A549 (cell line): ENCODE measurements around the gene KDM4D. TPM values are rescaled to one million over a fixed set of nuclear protein-coding genes. Genes with fewer than 3 reads are reported as not detected.

Source experiments
- ATAC-seq, 2 experiments: fragments of 200-7000 bp in 1 of 2; fragments of >200 bp in 1 of 2; cut with Nextera tagmentation in 1 of 2; cut with Tn5 transposase in 1 of 2; 3 replicates each; pipeline versions ENCODE4 v1.8.0 to v1.9.1; 2018 to 2020; ENCODE audit warnings: mild to moderate bottlenecking in 1 of 2, moderate library complexity in 1 of 2
- CTCF ChIA-PET: fragments of 300-600 bp; sonication (Branson Sonifier 250); formaldehyde crosslinking; extraction: SDS; loops from one replicate; lab custom pipeline; 2021; ENCODE audit warnings: antibody characterized with exemption, inconsistent platforms; lab: Yijun Ruan, JAX
- POLR2A ChIA-PET: fragments of 350-600 bp; formaldehyde crosslinking; extraction: SDS; loops from one replicate; lab custom pipeline; 2021; ENCODE audit warnings: antibody characterized with exemption, inconsistent platforms; lab: Yijun Ruan, JAX
- DNase-seq, 2 experiments: peaks; one replicate each; pipeline versions ENCODE4 v3.0.0 to v3.0.0-alpha.2; 2011 to 2016; ENCODE audit warnings: low read depth in 1 of 2, low spot score in 1 of 2
- FAIRE-seq: peaks from 2 replicates; lab custom pipeline; 2011; peaks lifted over from hg19 to GRCh38; lab: Jason Lieb, UNC
- H3K27ac ChIP-seq, 2 experiments: fragments of >200 bp; sonication (Bioruptor Twin); formaldehyde crosslinking; 3 replicates each; pipeline ENCODE4 v1.5.1; 2016 to 2017
- H3K4me1 ChIP-seq: fragments of >200 bp; sonication (Bioruptor Twin); formaldehyde crosslinking; 3 replicates; pipeline ENCODE4 v1.6.1; 2016
- H3K4me2 ChIP-seq: fragments of >200 bp; sonication (Bioruptor Twin); formaldehyde crosslinking; 3 replicates; pipeline ENCODE4 v1.6.1; 2016
- H3K4me3 ChIP-seq: fragments of >200 bp; sonication (Bioruptor Twin); formaldehyde crosslinking; 3 replicates; pipeline ENCODE4 v1.5.1; 2016
- H3K9me3 ChIP-seq: fragments of >200 bp; sonication (Bioruptor Twin); formaldehyde crosslinking; 3 replicates; pipeline ENCODE4 v1.6.1; 2016
- CBX2 ChIP-seq: fragments of 200-600 bp; sonication (generic); IDR thresholded peaks from 2 replicates; pipeline ENCODE4 v1.6.1; 2016; ENCODE audit warnings: low read depth, mild to moderate bottlenecking, borderline replicate concordance
- CEBPB ChIP-seq, 2 experiments: fragments of >200 bp in 1 of 2; sonication (Bioruptor Twin) in 1 of 2; formaldehyde crosslinking in 1 of 2; IDR thresholded peaks; 2 replicates each; pipeline ENCODE4 v1.6.1; 2012 to 2016
- CHD2 ChIP-seq: fragments of 150-350 bp; IDR thresholded peaks from 2 replicates; pipeline ENCODE4 v1.6.1; 2014; ENCODE audit warnings: low read length; ENCODE audit not compliant: partially characterized antibody
- CHD4 ChIP-seq: fragments of 200-600 bp; sonication (generic); IDR thresholded peaks from 2 replicates; pipeline ENCODE4 v1.6.1; 2016; ENCODE audit warnings: antibody characterized with exemption, mild to moderate bottlenecking, borderline replicate concordance
- CTCF ChIP-seq: fragments of >200 bp; sonication (Bioruptor Twin); formaldehyde crosslinking; IDR thresholded peaks from 3 replicates; pipeline ENCODE4 v1.5.1; 2016
- EHMT2 ChIP-seq: fragments of 200-600 bp; sonication (generic); IDR thresholded peaks from 2 replicates; pipeline ENCODE4 v1.6.1; 2016; ENCODE audit warnings: antibody characterized with exemption, low read depth, mild to moderate bottlenecking, moderate library complexity
- ESRRA ChIP-seq: fragments of 150-350 bp; IDR thresholded peaks from 2 replicates; pipeline ENCODE4 v1.6.1; 2014; ENCODE audit warnings: mild to moderate bottlenecking, low read length, borderline replicate concordance
- FOSB ChIP-seq: fragments of 250-450 bp; sonication (Bioruptor Pico); IDR thresholded peaks from 2 replicates; pipeline ENCODE4 v1.5.0; 2020; ENCODE audit warnings: mild to moderate bottlenecking, moderate library complexity
- FOSL2 ChIP-seq, 2 experiments: fragments of 450-650 bp in 1 of 2; fragments of >200 bp in 1 of 2; sonication (Bioruptor Twin) in 1 of 2; formaldehyde crosslinking; IDR thresholded peaks; 2 replicates each; pipeline versions ENCODE4 v1.5.0 to v1.6.1; 2016 to 2020; ENCODE audit warnings: mild to moderate bottlenecking in 1 of 2, moderate library complexity in 1 of 2
- HOXB5 ChIP-seq: fragments of 250-450 bp; sonication (Bioruptor Pico); IDR thresholded peaks from 2 replicates; pipeline ENCODE4 v1.5.0; 2020; ENCODE audit warnings: mild to moderate bottlenecking, moderate library complexity
- KDM5A ChIP-seq: fragments of 200-600 bp; sonication (generic); IDR thresholded peaks from 2 replicates; pipeline ENCODE4 v1.6.1; 2016; ENCODE audit warnings: antibody characterized with exemption, mild to moderate bottlenecking
- MAZ ChIP-seq: fragments of 150-350 bp; IDR thresholded peaks from 2 replicates; pipeline ENCODE4 v1.6.1; 2014; ENCODE audit warnings: antibody characterized with exemption, low read depth, low read length, borderline replicate concordance
- MYC ChIP-seq: IDR thresholded peaks from 2 replicates; pipeline ENCODE4 v1.6.1; 2012; ENCODE audit warnings: mild to moderate bottlenecking, inconsistent platforms, low read length, improper control_type of control experiment, borderline replicate concordance
- NPAS2 ChIP-seq: fragments of 250-450 bp; sonication (Bioruptor Pico); IDR thresholded peaks from 2 replicates; pipeline ENCODE4 v1.8.0; 2022; ENCODE audit warnings: mild to moderate bottlenecking, moderate library complexity, borderline replicate concordance
- PHF8 ChIP-seq: fragments of 200-600 bp; sonication (generic); IDR thresholded peaks from 2 replicates; pipeline ENCODE4 v1.6.1; 2016; ENCODE audit warnings: low read depth, mild to moderate bottlenecking, antibody characterized with exemption, moderate library complexity, borderline replicate concordance
- RCOR1 ChIP-seq: fragments of 150-350 bp; IDR thresholded peaks from 2 replicates; pipeline ENCODE4 v1.6.1; 2014; ENCODE audit warnings: antibody characterized with exemption, low read length, low read depth
- REST ChIP-seq: fragments of 200-600 bp; sonication (generic); IDR thresholded peaks from 2 replicates; pipeline ENCODE4 v1.6.1; 2016; ENCODE audit warnings: antibody characterized with exemption, mild to moderate bottlenecking, moderate library complexity
- RNF2 ChIP-seq: fragments of 200-600 bp; sonication (generic); IDR thresholded peaks from 2 replicates; pipeline ENCODE4 v1.6.1; 2016; ENCODE audit warnings: low read depth, mild to moderate bottlenecking, antibody characterized with exemption, moderate library complexity, borderline replicate concordance
- TFCP2L1 ChIP-seq: fragments of 250-450 bp; sonication (Bioruptor Pico); IDR thresholded peaks from 2 replicates; pipeline ENCODE4 v1.5.0; 2021; ENCODE audit warnings: mild to moderate bottlenecking
- TP53 ChIP-seq: fragments of 250-450 bp; sonication (Bioruptor Pico); IDR thresholded peaks from 2 replicates; pipeline ENCODE4 v1.5.0; 2021; ENCODE audit warnings: mild to moderate bottlenecking, moderate library complexity
- WGBS: methylation state at CpG from one replicate; pipeline ENCODE4 v1.1.6; 2017; ENCODE audit errors: missing lambda C conversion rate; 5-methylcytosine and 5-hydroxymethylcytosine counted together
- polyA plus RNA-seq, 4 experiments: library from polyadenylated mRNA; depleted of rRNA in 3 of 4; stranded (reverse); fragments of >200 nt; fragmentation: RNase III in 1 of 4; extraction: RNeasy Plus Mini Kit Qiagen cat#74134 plus additional on column Dnase treatment in 1 of 4; gene quantifications; 2 replicates in 3 of 4; 3 replicates in 1 of 4; pipeline ENCODE4 v1.2.3, GENCODE V29; 2011 to 2017
- TF ChIP-seq, protein P1 (sequence below): IDR thresholded peaks from 2 replicates; pipeline ENCODE4 v1.6.1; 2012
- TF ChIP-seq, protein P2 (sequence below): fragments of 250-450 bp; sonication (Bioruptor Pico); IDR thresholded peaks from 2 replicates; pipeline ENCODE4 v1.5.0; 2020; ENCODE audit warnings: low read depth, mild to moderate bottlenecking, moderate library complexity
- TF ChIP-seq, protein P3 (sequence below): IDR thresholded peaks from 2 replicates; pipeline ENCODE4 v1.6.1; 2012; ENCODE audit warnings: low read depth, borderline replicate concordance

KDM4D gene
- polyA plus RNA-seq, 2 of the 4 experiments (the other 2 are of a cell fraction) = 0.58 to 1.1 TPM

DNA sequence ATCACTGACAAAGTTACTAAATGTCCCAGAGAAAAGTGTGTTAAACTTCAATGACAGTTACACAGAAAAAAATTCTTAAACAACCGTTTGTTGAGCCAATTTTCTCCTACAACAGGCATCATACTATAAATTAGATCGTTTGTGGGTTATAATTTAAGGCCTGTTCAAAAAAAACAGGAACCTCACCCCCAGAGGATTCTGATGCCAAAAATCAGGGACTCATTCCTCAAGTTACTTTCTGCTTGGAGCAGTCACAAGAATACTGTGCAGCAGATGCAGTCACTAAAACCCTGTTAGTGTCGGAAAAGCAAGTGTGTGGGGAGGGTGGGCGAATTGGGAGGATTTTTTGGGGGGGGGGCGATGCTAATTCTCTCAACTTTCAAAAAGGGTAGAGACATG, 810 bp upstream of the KDM4D start:
- FAIRE-seq (no peak), DNase-seq (no peak)
- Histone ChIP-seq H3K4me3 (peak overlapping the region; percentile 66), H3K9me3 (no peaks in the 10 kb centered on the region)
- CTCF ChIA-PET = interaction anchor here (1.3 kb wide), 1 partner anchor 94 kb away, joined by 3 read pairs; the partner anchor contains the start of gene SRSF8
- TF ChIP-seq KDM5A (no peak), REST (no peak), ESRRA (no peak), RCOR1 (no peak), FOSL2 (IDR thresholded peaks at IDR 0.05) (no peak), FOSL2 (CRISPR knock-in tag; IDR thresholded peaks at IDR 0.05) (no peak), CTCF (no peak), CBX2 (no peak), NPAS2 (CRISPR knock-in tag) (no peak), MAZ (no peak), EHMT2 (no peak), FOSB (no peak), MYC (no peak)
- TF ChIP-seq, protein P1, sequence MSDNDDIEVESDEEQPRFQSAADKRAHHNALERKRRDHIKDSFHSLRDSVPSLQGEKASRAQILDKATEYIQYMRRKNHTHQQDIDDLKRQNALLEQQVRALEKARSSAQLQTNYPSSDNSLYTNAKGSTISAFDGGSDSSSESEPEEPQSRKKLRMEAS = no peak
- TF ChIP-seq, protein P2, sequence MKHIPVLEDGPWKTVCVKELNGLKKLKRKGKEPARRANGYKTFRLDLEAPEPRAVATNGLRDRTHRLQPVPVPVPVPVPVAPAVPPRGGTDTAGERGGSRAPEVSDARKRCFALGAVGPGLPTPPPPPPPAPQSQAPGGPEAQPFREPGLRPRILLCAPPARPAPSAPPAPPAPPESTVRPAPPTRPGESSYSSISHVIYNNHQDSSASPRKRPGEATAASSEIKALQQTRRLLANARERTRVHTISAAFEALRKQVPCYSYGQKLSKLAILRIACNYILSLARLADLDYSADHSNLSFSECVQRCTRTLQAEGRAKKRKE (CRISPR knock-in tag) = no peak
- TF ChIP-seq, protein P3, sequence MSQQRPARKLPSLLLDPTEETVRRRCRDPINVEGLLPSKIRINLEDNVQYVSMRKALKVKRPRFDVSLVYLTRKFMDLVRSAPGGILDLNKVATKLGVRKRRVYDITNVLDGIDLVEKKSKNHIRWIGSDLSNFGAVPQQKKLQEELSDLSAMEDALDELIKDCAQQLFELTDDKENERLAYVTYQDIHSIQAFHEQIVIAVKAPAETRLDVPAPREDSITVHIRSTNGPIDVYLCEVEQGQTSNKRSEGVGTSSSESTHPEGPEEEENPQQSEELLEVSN = no peak
- TF ChIP-seq, all 56 proteins: peak for 0
- POLR2A ChIA-PET = interaction anchor here (2.4 kb wide), 1 partner anchor 95 kb away, joined by 20 read pairs; the partner anchor contains the start of gene SRSF8
- peak overlapping the region; percentile 78 to 95 for H3K27ac ChIP-seq
- WGBS = 0% methylated on average over 4 of the region's 5 CpGs
- H3K4me1 ChIP-seq = peaks cover 6% of the 10 kb centered on the region; the same call in 2 of the 3 replicates
- ATAC-seq = no peak
- H3K4me2 ChIP-seq = peak overlapping the region; percentile 94

DNA sequence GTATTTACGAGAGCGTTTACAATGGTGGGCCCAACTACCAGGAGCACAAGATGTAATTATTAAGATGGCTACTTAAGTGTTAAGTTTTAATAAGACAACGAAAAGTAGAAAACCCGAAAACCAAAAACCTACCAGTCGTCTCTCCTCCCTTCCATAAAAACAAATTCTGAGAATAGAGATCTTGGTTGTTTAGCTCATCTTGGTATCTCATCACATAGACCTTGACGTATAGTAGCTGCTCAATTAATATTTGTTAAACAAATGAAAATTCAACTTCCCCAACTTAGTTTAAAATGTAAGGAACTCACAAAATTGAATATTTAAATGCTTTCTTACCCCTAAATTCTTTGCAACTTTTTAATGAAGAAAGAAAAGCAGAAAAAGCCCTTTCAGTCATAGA, 669 bp downstream of the KDM4D start:
- peaks cover 6% of the 10 kb centered on the region; the same call in 2 of the 3 replicates for H3K4me1 ChIP-seq
- FAIRE-seq = no peak
- TF ChIP-seq CBX2 (no peak), RNF2 (no peak), TFCP2L1 (CRISPR knock-in tag) (no peak), TP53 (CRISPR knock-in tag) (no peak), RCOR1 (no peak), HOXB5 (CRISPR knock-in tag) (no peak), CHD2 (no peak), PHF8 (no peak), CEBPB (IDR thresholded peaks at IDR 0.05) (no peak), CHD4 (no peak)
- TF ChIP-seq, all 56 proteins: peak for 0
- ATAC-seq (no peak), DNase-seq (no peak)
- CTCF ChIA-PET = interaction anchor here (1.9 kb wide), 1 partner anchor 188 kb away, joined by 3 read pairs; no protein-coding TSS in a partner anchor
- POLR2A ChIA-PET = interaction anchor here (1.5 to 2.4 kb wide), 2 partner anchors 93 to 816 kb away, joined by 4 to 20 read pairs; partner anchors contain the start of genes FAM76B and SRSF8
- peak overlapping the region; percentile 75 to 95; a peak in 5 of 6 replicates for H3K27ac ChIP-seq
- H3K9me3 ChIP-seq = no peaks in the 10 kb centered on the region
- WGBS = 33% methylated on average over 6 of the region's 6 CpGs
- peak overlapping the region; percentile 66 for H3K4me3 ChIP-seq
- peak overlapping the region; percentile 54 for H3K4me2 ChIP-seq
